Measurements from ENCODE around the gene NCAPH2. TPM values are rescaled to one million over a fixed set of nuclear protein-coding genes. Genes with fewer than 3 reads are reported as not detected.
A peak's percentile ranks its signal among the peaks of the same experiment; 100 is the strongest.

NCAPH2 gene
- total and polyA plus RNA-seq, 2 of the 13 experiments (the other 11 are each of a cell fraction or from before 2014, with no cell fraction given) = 28.1 to 64.4 TPM

DNA sequence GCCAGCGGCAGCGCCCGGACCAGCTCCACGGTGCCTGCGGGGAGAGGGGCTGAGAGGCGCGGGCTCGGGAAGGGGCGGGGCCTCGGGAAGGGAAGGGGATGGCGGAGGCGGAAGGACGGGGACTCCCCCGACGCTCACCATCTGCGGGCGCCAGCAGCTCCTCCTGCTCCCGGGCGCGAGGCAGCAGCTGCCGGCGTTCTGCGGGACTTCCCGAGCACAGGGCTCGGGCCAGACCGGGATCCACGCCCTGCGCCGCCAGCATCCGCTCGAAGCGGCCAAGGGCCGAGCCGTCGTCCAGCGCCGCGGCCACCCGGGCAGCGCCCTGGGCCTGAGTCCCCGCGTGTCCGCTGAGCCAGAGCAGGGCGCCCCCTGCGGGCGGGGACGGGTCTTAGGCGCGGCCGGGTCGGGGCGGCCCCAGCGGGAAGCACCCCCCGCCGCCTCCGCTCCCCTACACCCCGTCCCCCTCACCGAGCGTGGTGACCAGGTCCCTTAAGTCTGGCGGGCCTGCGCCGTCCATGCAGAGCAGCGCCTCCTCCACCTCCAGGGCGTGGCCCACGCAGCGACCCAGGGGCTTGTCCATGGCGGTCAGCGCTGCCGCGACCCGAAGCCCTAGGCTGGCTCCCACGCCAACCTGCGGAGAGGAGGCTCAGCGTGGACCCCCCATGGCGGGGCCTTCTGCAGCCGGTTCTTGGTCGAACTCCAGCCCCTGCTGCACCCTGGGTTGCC, 18.2 kb downstream of the NCAPH2 start (continued):
- TF ChIP-seq, protein P1, sequence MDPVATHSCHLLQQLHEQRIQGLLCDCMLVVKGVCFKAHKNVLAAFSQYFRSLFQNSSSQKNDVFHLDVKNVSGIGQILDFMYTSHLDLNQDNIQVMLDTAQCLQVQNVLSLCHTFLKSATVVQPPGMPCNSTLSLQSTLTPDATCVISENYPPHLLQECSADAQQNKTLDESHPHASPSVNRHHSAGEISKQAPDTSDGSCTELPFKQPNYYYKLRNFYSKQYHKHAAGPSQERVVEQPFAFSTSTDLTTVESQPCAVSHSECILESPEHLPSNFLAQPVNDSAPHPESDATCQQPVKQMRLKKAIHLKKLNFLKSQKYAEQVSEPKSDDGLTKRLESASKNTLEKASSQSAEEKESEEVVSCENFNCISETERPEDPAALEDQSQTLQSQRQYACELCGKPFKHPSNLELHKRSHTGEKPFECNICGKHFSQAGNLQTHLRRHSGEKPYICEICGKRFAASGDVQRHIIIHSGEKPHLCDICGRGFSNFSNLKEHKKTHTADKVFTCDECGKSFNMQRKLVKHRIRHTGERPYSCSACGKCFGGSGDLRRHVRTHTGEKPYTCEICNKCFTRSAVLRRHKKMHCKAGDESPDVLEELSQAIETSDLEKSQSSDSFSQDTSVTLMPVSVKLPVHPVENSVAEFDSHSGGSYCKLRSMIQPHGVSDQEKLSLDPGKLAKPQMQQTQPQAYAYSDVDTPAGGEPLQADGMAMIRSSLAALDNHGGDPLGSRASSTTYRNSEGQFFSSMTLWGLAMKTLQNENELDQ (CRISPR knock-in tag; IDR thresholded peaks at IDR 0.05; ENCODE audit: borderline replicate concordance) = no peak
- TF ChIP-seq TARDBP (CRISPR knock-in tag; IDR thresholded peaks at IDR 0.05) (no peak), ZNF670 (CRISPR knock-in tag; IDR thresholded peaks at IDR 0.05; ENCODE audit: borderline replicate concordance) (peak; percentile 38; the same call in 1 of the 2 replicates), ATF7-NPFF (CRISPR knock-in tag; IDR thresholded peaks at IDR 0.05; ENCODE audit: low read depth) (no peak; the same call in 1 of the 2 replicates), MEIS1 (CRISPR knock-in tag; IDR thresholded peaks at IDR 0.05; ENCODE audit: borderline replicate concordance) (no peak), NFIB (CRISPR knock-in tag; IDR thresholded peaks at IDR 0.05; ENCODE audit: borderline replicate concordance) (no peak), ZNF589 (CRISPR knock-in tag; conservative IDR thresholded peaks at IDR 0.05) (peak; percentile 29), NONO (IDR thresholded peaks at IDR 0.05) (no peak), NONO (CRISPR knock-in tag; conservative IDR thresholded peaks at IDR 0.05) (no peak; the same call in none of the 2 replicates), SETDB1 (CRISPR knock-in tag; IDR thresholded peaks at IDR 0.05; ENCODE audit: borderline replicate concordance) (no peak), ZNF484 (CRISPR knock-in tag; IDR thresholded peaks at IDR 0.05; ENCODE audit: borderline replicate concordance, low read depth) (no peak), JUNB (CRISPR knock-in tag; IDR thresholded peaks at IDR 0.05; ENCODE audit: borderline replicate concordance) (peak; percentile 12; the same call in 1 of the 2 replicates), HOXD1 (CRISPR knock-in tag; IDR thresholded peaks at IDR 0.05) (peak; percentile 15; the same call in 1 of the 2 replicates)
- TF ChIP-seq, protein P2, sequence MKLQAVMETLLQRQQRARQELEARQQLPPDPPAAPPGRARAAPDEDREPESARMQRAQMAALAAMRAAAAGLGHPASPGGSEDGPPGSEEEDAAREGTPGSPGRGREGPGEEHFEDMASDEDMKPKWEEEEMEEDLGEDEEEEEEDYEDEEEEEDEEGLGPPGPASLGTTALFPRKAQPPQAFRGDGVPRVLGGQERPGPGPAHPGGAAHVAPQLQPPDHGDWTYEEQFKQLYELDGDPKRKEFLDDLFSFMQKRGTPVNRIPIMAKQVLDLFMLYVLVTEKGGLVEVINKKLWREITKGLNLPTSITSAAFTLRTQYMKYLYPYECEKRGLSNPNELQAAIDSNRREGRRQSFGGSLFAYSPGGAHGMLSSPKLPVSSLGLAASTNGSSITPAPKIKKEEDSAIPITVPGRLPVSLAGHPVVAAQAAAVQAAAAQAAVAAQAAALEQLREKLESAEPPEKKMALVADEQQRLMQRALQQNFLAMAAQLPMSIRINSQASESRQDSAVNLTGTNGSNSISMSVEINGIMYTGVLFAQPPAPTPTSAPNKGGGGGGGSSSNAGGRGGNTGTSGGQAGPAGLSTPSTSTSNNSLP (IDR thresholded peaks at IDR 0.05; ENCODE audit: low read depth, low read length) = no peak
- TF ChIP-seq, protein P3, sequence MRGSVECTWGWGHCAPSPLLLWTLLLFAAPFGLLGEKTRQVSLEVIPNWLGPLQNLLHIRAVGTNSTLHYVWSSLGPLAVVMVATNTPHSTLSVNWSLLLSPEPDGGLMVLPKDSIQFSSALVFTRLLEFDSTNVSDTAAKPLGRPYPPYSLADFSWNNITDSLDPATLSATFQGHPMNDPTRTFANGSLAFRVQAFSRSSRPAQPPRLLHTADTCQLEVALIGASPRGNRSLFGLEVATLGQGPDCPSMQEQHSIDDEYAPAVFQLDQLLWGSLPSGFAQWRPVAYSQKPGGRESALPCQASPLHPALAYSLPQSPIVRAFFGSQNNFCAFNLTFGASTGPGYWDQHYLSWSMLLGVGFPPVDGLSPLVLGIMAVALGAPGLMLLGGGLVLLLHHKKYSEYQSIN (CRISPR knock-in tag; IDR thresholded peaks at IDR 0.05; ENCODE audit: borderline replicate concordance) = no peak
- TF ChIP-seq, protein P4, sequence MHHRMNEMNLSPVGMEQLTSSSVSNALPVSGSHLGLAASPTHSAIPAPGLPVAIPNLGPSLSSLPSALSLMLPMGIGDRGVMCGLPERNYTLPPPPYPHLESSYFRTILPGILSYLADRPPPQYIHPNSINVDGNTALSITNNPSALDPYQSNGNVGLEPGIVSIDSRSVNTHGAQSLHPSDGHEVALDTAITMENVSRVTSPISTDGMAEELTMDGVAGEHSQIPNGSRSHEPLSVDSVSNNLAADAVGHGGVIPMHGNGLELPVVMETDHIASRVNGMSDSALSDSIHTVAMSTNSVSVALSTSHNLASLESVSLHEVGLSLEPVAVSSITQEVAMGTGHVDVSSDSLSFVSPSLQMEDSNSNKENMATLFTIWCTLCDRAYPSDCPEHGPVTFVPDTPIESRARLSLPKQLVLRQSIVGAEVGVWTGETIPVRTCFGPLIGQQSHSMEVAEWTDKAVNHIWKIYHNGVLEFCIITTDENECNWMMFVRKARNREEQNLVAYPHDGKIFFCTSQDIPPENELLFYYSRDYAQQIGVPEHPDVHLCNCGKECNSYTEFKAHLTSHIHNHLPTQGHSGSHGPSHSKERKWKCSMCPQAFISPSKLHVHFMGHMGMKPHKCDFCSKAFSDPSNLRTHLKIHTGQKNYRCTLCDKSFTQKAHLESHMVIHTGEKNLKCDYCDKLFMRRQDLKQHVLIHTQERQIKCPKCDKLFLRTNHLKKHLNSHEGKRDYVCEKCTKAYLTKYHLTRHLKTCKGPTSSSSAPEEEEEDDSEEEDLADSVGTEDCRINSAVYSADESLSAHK (CRISPR knock-in tag; IDR thresholded peaks at IDR 0.05; ENCODE audit: borderline replicate concordance) = no peak
- TF ChIP-seq, protein P5, sequence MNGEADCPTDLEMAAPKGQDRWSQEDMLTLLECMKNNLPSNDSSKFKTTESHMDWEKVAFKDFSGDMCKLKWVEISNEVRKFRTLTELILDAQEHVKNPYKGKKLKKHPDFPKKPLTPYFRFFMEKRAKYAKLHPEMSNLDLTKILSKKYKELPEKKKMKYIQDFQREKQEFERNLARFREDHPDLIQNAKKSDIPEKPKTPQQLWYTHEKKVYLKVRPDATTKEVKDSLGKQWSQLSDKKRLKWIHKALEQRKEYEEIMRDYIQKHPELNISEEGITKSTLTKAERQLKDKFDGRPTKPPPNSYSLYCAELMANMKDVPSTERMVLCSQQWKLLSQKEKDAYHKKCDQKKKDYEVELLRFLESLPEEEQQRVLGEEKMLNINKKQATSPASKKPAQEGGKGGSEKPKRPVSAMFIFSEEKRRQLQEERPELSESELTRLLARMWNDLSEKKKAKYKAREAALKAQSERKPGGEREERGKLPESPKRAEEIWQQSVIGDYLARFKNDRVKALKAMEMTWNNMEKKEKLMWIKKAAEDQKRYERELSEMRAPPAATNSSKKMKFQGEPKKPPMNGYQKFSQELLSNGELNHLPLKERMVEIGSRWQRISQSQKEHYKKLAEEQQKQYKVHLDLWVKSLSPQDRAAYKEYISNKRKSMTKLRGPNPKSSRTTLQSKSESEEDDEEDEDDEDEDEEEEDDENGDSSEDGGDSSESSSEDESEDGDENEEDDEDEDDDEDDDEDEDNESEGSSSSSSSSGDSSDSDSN (CRISPR knock-in tag; IDR thresholded peaks at IDR 0.05) = peak; percentile 22; the same call in 1 of the 2 replicates

Data from HepG2 (cell line).